ENCODE measurements around the gene PTPRD. TPM values are rescaled to one million over a fixed set of nuclear protein-coding genes. Genes with fewer than 3 reads are reported as not detected.

PTPRD gene
- total and polyA plus RNA-seq, 2 of the 4 experiments (the other 2 are of a cell fraction): 0.07 to 0.18 TPM

GRCh38 chr9:10041726-10042229 is 571.0 kb downstream of the PTPRD start:
- Histone ChIP-seq H3K9me1 (ENCODE audit: insufficient read depth, low read length) (no peaks in the 10 kb centered on the region), H3K27ac (ENCODE audit: insufficient read depth, low read length) (no peak overlapping the region), H3K4me1 (ENCODE audit: control insufficient read depth, insufficient read depth, low read length) (no peaks in the 10 kb centered on the region), H2BK20ac (ENCODE audit: low read depth, low read length) (no peak overlapping the region), H4K5ac (ENCODE audit: low read depth, low read length) (no peak overlapping the region), H2AK9ac (replicated peaks; ENCODE audit: low read depth, low read length, poor library complexity) (no peak overlapping the region), H3K56ac (ENCODE audit: extremely low read depth, insufficient read depth, low read length) (no peak overlapping the region), H3K4me2 (ENCODE audit: low read depth, low read length) (no peak overlapping the region), H2AFZ (replicated peaks; ENCODE audit: low read length, poor library complexity) (no peak overlapping the region), H2AK5ac (ENCODE audit: low read depth, low read length) (no peak overlapping the region), H4K8ac (ENCODE audit: low read depth in 2 of 2, low read length in 2 of 2) (no peak overlapping the region), H4K20me1 (ENCODE audit: insufficient read depth, low read length) (no peaks in the 10 kb centered on the region), H3K23ac (ENCODE audit: low read depth, low read length) (no peak overlapping the region), H3K14ac (replicated peaks; ENCODE audit: low read depth, low read length) (no peak overlapping the region), H3K36me3 (ENCODE audit: control insufficient read depth, insufficient read depth, low read length) (no peaks in the 10 kb centered on the region), H3K4me3 (ENCODE audit: insufficient read depth, low read depth, low read length) (no peak overlapping the region), H3K79me1 (ENCODE audit: low read depth in 1 of 2, low read length in 2 of 2) (no peaks in the 10 kb centered on the region), H3K18ac (ENCODE audit: low read depth, low read length) (no peak overlapping the region), H4K91ac (ENCODE audit: insufficient read depth, low read depth, low read length) (no peak overlapping the region), H3K9me3 (ENCODE audit: control insufficient read depth, insufficient read depth, low read length) (no peaks in the 10 kb centered on the region), H2BK120ac (ENCODE audit: low read depth, low read length) (no peak overlapping the region), H2BK15ac (ENCODE audit: low read depth, low read length) (no peak overlapping the region), H3K9ac (ENCODE audit: low read depth, low read length) (no peak overlapping the region), H3K27me3 (ENCODE audit: control insufficient read depth, insufficient read depth, low read length) (no peaks in the 10 kb centered on the region), H3K4ac (ENCODE audit: low read depth, low read length) (no peak overlapping the region), H2BK5ac (ENCODE audit: low read depth, low read length, poor library complexity, severe bottlenecking) (no peak overlapping the region)
- intact Hi-C loops (cut with micrococcal nuclease) (no loop called here), dilution Hi-C loops (cut with HindIII; ENCODE audit: low sequenced_read_pairs, unreplicated experiment) (no loop called here), in situ Hi-C loops (cut with MboI; ENCODE audit: low sequenced_read_pairs) (no loop called here)
- TF ChIP-seq CHD1 (IDR thresholded peaks at IDR 0.05; ENCODE audit: low read depth, low read length) (no peak), NFE2L2 (IDR thresholded peaks at IDR 0.05; ENCODE audit: low read depth, low read length) (no peak), POLR2A (IDR thresholded peaks at IDR 0.05; ENCODE audit: low read depth, low read length) (no peak), FOS (IDR thresholded peaks at IDR 0.05; ENCODE audit: low read depth, low read length) (no peak), RFX5 (IDR thresholded peaks at IDR 0.05; ENCODE audit: low read depth, low read length) (no peak), MAFK (IDR thresholded peaks at IDR 0.05; ENCODE audit: low read depth, low read length) (no peak), CEBPB (IDR thresholded peaks at IDR 0.05; ENCODE audit: low read depth, low read length) (no peak), RAD21 (IDR thresholded peaks at IDR 0.05; ENCODE audit: low read length) (no peak), BHLHE40 (IDR thresholded peaks at IDR 0.05; ENCODE audit: low read depth, low read length) (no peak), MXI1 (IDR thresholded peaks at IDR 0.05; ENCODE audit: borderline replicate concordance, low read depth, low read length) (no peak)
- CTCF ChIA-PET: no interaction called here
- WGBS, 2 experiments (ENCODE audit: extremely low coverage in 2 of 2, insufficient read length in 1 of 2): no CpG with 5 or more reads among the region's 2 CpGs
- DNase-seq (no peak), ATAC-seq (ENCODE audit: low read depth) (no peak)
- POLR2A ChIA-PET (ENCODE audit: unreplicated experiment): no interaction called here
- BruUV-seq (replicated peaks): no TSS peak
